ENCODE data around the gene BICRA.
"Not testable (repeated sequence)": the region's sequence is repeated elsewhere in the genome, so short reads cannot be mapped to it uniquely, and the experiment has no call there.

The BICRA gene

GRCh38 chr19:47694466-47695273 is 85.7 kb downstream of the BICRA start:
- no peak for DNase-seq

DNA sequence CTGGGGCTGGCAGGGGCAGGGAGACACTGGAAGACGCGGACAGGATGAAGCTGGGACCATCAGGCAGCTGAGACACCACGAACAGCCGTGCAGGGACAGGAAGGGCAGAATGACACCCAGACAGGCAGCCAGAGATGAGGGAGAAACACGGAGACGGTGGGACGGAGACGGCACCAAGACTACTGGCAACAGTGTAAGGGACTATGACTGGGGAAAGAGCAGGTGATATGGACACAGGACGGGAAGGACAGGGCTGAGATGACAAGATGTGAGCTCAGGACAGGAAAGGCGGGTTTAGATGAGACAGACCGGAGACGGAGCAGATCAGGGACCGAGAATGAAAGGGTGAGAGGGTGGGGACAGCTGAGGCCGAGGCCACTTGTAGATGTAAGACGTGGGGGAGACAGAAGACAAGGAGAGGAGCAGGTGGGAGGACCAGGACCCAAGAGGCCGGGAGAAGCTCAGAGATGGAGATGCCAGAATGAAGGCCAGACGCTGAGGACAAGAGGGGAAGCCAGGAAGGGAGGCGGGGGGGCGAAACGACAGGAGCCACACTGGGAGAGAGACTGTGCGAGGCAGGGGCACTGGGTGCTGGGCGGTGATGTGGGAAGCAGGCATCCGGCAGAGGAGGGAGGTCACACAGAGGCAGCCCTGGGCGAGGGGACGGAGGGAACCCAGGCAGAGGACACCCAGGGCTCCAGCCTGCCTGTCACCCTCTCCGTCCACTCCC is 86.8 kb downstream of the BICRA start:
- no peak for DNase-seq

DNA sequence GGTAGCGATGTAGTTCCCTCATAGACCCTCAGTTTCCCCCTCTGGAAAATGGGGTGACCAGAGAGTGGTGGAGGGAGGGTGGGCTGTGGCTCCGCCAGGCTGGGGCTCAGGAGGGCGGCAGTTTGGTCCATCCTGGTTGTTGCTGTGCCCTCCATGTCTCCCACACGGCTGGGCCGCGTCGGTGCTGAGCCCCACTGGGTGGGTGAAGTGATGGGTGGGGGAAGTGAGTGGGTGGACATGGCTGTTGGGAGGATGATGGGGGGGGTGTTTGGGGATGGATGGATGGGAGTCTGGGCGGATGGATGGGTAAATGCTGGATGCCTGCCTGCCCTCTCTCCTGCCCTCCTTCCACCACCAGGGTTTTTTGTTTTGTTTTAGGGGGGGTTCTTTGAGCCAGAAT is 87.7 kb downstream of the BICRA start:
- no peak for DNase-seq

DNA sequence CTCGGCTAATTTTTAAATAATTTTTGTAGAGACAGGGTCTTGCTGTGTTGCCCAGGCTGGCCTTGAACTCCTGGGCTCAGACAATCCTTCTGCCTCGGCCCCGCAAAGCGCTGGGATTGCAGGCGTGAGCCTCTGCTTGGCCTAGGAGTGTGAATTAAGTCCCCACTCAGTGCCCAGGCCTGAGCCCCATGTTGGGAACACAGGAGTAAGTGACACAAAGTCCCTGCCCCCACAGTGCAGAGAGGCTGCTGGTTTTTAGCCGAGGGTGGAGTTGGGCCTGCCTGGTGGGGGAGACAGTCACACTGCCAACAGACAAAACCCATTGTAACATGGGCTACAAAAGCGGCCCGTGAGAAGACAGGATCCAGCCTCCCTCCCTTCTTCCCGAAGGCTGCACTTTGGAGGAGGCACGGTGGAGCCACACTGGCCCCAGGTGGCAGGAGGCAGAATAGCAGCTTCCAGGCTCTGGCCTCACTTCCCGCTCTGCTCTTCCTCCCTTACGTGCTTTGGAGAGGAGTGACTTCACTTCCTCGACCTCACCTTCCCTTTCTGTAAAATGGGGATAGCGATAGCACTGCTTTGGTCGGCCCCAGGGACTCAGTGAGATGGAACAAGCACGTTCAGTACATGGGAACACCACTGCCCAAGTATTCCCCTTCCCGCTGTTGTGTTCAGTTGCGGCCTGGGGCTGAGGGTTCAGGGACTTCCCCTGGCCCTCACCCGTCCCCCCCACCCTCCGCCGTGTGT is 89.1 kb downstream of the BICRA start:
- peak in 1 of 2 experiments; percentile 4 for DNase-seq

DNA sequence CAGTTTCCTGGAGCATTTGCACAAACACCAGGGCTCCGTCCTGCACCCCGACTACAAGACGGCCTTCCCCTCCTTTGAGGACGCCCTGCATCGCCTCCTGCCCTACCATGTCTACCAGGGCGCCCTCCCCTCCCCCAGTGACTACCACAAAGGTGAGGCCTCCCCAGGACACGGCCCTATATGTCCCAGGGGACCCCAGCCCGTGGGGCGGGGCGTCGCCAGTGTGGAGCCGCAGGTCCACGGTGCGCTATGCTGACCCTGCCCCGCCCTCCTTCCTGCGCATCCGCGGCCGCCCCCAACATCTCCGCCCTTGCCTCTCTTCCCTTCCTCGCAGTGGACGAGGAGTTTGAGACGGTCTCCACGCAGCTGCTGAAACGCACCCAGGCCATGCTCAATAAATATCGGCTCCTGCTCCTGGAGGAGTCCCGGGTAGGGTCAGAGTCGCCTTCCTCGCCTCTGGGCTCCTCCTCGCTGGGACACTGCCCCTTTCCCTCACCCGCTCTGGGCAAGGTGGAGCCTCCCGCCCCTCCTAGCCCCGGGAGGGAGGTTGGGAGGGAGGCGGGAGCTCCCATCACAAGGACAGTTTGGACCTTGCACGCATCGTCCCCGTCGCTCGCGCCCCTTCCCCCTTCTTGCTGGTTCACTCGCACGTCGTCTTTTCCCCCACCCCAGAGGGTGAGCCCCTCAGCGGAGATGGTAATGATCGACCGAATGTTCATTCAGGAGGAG is 89.9 kb downstream of the BICRA start:
- no peak for DNase-seq

GRCh38 chr19:47699360-47699917 is 90.5 kb downstream of the BICRA start:
- peak in 1 of 2 experiments; percentile 6 for DNase-seq

- DNase-seq, result no peak
Observed at GRCh38 chr19:47700934-47701716, 92.2 kb downstream of the BICRA start.

DNA sequence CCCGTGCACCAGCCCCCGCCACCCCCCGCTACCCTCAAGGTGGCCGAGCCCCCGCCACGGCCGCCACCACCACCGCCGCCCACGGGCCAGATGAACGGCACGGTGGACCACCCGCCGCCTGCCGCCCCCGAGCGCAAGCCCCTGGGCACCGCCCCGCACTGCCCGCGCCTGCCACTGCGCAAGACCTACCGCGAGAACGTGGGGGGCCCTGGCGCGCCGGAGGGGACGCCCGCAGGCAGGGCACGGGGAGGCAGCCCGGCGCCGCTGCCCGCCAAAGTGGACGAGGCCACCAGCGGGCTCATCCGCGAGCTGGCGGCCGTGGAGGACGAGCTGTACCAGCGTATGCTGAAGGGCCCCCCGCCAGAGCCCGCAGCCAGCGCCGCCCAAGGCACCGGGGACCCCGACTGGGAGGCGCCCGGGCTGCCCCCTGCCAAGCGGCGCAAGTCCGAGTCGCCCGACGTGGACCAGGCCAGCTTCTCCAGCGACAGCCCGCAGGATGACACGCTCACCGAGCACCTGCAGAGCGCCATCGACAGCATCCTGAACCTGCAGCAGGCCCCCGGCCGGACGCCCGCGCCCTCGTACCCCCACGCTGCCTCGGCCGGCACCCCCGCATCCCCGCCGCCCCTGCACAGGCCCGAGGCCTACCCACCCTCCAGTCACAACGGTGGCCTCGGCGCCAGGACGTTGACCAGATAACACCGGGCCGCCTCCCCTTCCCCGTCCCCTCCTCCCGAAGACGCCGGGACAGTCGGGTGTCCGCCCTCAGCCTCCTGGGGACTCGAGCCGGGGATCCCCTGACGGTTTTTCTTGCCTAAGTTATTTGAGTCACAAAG is 93.0 kb downstream of the BICRA start:
- no peak for DNase-seq

GRCh38 chr19:47702671-47703070 is 93.7 kb downstream of the BICRA start:
- DNase-seq, result no peak

GRCh38 chr19:47703301-47703700 is 94.4 kb downstream of the BICRA start:
- no peak for DNase-seq

DNA sequence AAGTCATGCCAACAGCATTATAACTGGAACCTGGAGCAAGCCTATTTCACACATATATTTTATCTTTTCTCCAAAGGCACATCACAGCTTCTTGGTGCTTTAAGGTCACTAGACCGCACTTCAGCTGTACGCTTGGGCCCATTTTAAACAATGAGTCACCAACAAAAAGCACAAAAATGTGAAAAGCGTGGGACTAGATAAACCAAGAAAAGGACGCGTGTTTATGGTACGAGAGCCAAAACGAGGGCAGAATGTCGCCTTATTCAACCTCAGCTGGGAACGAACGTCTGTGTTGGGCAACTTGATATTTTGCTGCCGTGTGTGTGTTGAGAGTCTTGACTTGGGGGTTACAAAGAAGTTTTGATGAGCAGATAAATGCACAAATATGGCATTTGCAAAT is 95.1 kb downstream of the BICRA start:
- DNase-seq, result no peak

DNA sequence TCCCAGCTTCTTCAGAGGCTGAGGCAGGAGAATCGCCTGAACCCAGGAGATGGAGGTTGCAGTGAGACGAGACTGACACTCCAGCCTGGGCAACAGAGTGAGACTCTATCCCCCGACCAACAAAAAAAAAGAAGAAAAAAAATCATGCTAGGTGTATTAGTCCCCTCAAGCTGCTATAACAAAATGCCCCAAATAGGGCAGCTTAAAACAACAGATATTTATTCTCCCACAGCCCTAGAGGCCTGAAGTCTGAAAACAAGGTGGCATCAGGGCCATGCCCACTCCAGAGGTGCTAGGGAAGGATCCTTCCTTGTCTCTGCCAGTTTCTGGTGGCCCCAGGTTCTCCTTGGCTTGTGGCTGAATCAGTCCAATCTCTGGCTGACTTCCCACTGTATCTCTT is 95.7 kb downstream of the BICRA start:
- no peak for DNase-seq

- no peak for DNase-seq
Observed at GRCh38 chr19:47707135-47707925, 98.4 kb downstream of the BICRA start.

DNA sequence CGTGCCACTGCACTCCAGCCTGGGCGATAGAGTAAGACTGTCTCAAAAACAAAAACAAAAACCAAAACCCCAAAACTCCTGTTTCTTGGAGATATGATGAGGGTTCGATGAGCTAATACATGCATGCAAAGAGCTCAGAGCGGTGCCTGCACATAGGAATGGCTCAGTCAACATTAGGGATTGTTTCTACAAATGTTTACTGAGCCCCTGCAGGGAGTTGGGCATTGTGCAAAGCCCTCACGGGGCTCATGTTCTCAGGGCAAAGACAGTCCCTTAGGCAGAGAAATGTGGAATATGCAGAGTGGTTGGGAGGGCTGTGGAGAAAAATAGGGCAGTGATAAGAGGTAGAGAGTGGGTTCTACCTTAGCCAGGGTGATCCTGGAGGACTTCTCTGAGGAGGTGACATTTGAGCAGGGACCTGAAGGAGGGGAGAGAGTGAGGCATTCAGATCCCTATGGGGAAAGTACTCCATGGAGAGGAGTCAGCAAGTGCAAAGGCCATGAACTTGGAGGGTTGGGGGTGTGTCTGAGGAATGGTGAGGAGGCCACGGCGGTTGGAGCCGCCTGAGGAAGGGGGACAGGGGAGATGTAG is 102.8 kb downstream of the BICRA start:
- DNase-seq, result no peak

DNA sequence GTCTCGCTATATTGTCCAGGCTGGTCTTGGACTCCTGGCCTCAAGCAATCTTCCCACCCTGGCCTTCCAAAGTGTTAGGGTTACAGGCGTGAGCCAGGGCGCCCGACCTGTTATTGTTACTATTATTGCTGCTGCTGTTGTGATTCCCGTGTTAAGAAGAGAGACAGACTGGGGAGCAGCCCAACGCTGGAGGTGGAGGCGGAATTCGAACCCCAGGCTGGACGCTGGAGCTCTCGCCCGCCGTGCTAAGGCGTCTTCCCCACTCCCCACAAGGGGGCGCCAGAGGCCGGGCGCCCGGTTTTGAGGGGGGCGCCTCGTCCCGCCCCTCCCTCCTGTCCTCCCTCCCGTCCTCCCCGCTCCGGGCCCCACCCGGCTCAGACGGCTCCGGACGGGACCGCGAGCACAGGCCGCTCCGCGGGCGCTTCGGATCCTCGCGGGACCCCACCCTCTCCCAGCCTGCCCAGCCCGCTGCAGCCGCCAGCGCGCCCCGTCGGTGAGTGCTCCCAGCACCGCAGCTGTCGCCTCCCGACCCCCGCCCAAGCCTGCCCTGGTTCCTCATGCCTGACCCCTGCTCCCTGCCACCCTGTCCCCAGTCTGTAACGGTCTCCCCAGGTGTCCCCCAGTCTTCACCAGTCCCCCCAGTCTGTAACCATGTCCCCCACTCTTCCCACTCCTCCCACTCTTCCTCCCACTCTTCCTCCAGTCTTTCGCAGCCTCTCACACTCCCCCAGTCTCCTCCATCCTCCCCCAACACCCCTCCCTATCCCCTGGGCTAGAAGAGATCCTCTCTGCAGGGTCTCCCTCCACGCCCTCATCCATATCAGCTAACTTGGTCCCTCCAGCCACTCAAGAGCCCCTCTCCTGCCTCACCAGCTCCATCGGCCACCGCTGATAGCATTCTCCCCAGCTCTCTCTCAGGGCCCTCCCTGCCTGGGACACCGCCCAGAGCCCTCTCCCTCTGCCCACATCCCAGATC is 104.4 kb downstream of the BICRA start, which contains the start of gene EHD2:
Gene EHD2, plus strand, starts transcription at position 377 of the 976 bp plus-strand sequence. CDS start 3,191 bp downstream, outside the sequence.
- no peak for DNase-seq

DNA sequence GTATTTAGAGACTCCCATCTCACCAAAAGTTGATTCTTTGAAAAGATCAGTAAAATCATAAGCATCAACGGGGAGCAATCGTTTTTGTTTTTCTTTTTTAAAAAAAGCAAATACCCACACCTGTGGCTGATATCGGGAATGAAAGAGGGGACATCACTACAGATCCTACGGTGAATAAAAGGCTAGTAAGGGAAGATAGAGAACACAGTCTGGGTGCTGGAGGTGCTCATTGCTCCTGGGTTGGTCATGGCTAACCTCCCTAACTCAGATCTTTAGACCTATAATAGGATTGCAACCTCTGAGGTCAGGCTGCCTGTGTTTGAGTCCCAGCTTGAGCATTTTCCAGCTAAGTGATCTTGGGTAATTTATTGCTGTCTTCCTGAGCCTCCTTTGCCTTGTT is 105.4 kb downstream of the BICRA start:
- no peak for DNase-seq

GRCh38 chr19:47714855-47715254 is 105.9 kb downstream of the BICRA start:
- DNase-seq, result not testable (repeated sequence)

Measured in NCI-H187 (cell line).